ENCODE measurements around the gene TDRD12. TPM values are rescaled to one million over a fixed set of nuclear protein-coding genes. Genes with fewer than 3 reads are reported as not detected.
A peak's percentile ranks its signal among the peaks of the same experiment; 100 is the strongest.

The TDRD12 gene
- total RNA-seq, 1 donor from 2014 or later, result not detected

GRCh38 chr19:32677657-32678056 lies 41.9 kb upstream of the TDRD12 start:
- H3K36me3 Mint-ChIP-seq (ENCODE audit: low read depth, unreplicated experiment), result no peaks in the 10 kb centered on the region
- no peak overlapping the region for H3K27ac Mint-ChIP-seq (ENCODE audit: unreplicated experiment)

DNA sequence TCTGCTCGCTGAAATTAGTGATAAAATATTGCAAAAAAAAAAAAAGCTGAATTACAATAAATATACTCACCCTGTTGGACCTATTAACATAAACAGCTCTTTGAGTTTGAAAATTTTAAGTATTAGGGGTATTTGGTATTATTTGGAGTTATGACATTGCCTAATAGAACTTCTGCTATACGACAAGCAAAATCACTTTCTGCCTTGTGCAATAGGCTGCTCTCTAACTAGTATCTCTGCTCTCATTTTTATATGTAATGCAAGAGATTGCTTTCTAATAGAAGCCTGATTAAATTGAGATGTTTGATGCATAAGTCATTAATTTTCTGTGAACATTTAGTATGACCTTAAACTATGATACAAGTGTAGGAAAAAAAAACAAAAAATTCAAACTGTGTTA lies 38.6 kb upstream of the TDRD12 start:
- TF ChIP-seq CTCF (IDR thresholded peaks at IDR 0.05; ENCODE audit: unreplicated experiment), result no peak
- no peak overlapping the region for H3K4me3 Mint-ChIP-seq (ENCODE audit: unreplicated experiment)
- H3K27me3 Mint-ChIP-seq (ENCODE audit: unreplicated experiment), result peaks cover 6% of the 10 kb centered on the region
- H3K4me1 Mint-ChIP-seq (ENCODE audit: unreplicated experiment), result peaks cover 5% of the 10 kb centered on the region
- H3K36me3 Mint-ChIP-seq (ENCODE audit: low read depth, unreplicated experiment), result no peaks in the 10 kb centered on the region
- no peaks in the 10 kb centered on the region for H3K9me3 Mint-ChIP-seq (ENCODE audit: unreplicated experiment)
- H3K27ac Mint-ChIP-seq (ENCODE audit: unreplicated experiment), result no peak overlapping the region
- no peak for DNase-seq (ENCODE audit: low spot score)

More at GRCh38 chr19:32677657-32678056, 41.9 kb upstream of the TDRD12 start:
- Mint-ChIP-seq H3K27me3 (ENCODE audit: unreplicated experiment) (peaks cover 16% of the 10 kb centered on the region), H3K4me3 (ENCODE audit: unreplicated experiment) (peak overlapping the region; percentile 63), H3K4me1 (ENCODE audit: unreplicated experiment) (peaks cover 15% of the 10 kb centered on the region), H3K9me3 (ENCODE audit: unreplicated experiment) (no peaks in the 10 kb centered on the region)
- no peak for TF ChIP-seq CTCF (IDR thresholded peaks at IDR 0.05; ENCODE audit: unreplicated experiment)
- no peak for DNase-seq (ENCODE audit: low spot score)

DNA sequence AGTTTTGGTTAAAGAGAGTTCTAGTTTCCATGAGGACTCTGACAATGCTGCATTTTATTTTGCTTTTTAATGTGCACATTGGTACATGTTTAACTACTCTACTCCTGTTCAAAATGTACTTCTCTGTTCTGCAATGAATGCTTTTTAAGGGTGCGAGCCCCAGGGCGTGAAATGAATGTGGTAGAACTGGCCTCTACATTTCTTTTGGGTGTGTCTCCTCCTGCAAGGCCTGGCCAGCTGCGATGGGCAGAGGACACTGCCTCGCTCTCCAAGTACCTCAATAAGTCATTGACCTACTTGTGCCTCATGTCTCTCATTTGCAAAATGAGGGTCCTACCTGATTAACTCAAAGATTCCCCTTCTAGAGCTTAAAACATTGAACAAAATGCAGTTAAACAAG lies 37.2 kb upstream of the TDRD12 start:
- no peak overlapping the region for H3K4me3 Mint-ChIP-seq (ENCODE audit: unreplicated experiment)

DNA sequence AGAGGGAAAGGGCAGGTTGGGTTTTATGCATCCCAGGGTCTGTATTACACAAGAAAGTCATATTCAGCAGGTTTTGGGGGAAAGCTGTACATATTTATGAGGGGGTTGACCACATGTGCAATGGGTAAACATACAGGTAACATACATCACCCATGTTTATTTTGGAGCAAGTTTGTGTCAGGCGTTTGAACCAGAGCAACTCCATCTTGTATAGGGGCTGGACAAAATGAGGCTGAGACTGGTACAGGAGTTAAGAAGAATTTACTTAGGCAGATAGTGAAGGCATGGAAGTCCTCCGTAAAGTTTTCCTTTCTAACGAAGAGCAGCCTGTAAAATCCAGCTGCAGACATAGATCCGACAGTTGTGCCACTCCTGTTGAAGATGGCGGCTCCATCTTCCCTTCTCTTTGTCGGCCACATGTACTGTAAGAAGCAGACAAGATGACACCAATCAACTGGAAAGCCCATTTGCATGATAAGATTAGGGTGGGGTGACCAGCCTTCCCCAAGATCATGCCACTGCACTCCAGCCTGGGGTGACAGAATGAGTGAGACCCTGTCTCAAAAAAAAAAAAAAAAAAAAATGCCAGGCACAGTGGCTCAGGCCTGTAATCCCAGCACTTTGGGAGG lies 32.6 kb upstream of the TDRD12 start:
- Mint-ChIP-seq H3K27ac (ENCODE audit: unreplicated experiment) (no peak overlapping the region), H3K27me3 (ENCODE audit: unreplicated experiment) (peaks cover 6% of the 10 kb centered on the region), H3K4me3 (ENCODE audit: unreplicated experiment) (no peak overlapping the region), H3K4me1 (ENCODE audit: unreplicated experiment) (peaks cover 7% of the 10 kb centered on the region), H3K9me3 (ENCODE audit: unreplicated experiment) (no peaks in the 10 kb centered on the region), H3K36me3 (ENCODE audit: low read depth, unreplicated experiment) (peaks cover 6% of the 10 kb centered on the region)
- DNase-seq (ENCODE audit: low spot score), result no peak
- TF ChIP-seq CTCF (IDR thresholded peaks at IDR 0.05; ENCODE audit: unreplicated experiment), result no peak

More for the DNA sequence above, 37.2 kb upstream of the TDRD12 start:
- Mint-ChIP-seq H3K27ac (ENCODE audit: unreplicated experiment) (no peak overlapping the region), H3K36me3 (ENCODE audit: low read depth, unreplicated experiment) (no peaks in the 10 kb centered on the region), H3K27me3 (ENCODE audit: unreplicated experiment) (peaks cover 2% of the 10 kb centered on the region), H3K4me1 (ENCODE audit: unreplicated experiment) (peaks cover 2% of the 10 kb centered on the region), H3K9me3 (ENCODE audit: unreplicated experiment) (no peaks in the 10 kb centered on the region)
- no peak for DNase-seq (ENCODE audit: low spot score)
- no peak for TF ChIP-seq CTCF (IDR thresholded peaks at IDR 0.05; ENCODE audit: unreplicated experiment)

DNA sequence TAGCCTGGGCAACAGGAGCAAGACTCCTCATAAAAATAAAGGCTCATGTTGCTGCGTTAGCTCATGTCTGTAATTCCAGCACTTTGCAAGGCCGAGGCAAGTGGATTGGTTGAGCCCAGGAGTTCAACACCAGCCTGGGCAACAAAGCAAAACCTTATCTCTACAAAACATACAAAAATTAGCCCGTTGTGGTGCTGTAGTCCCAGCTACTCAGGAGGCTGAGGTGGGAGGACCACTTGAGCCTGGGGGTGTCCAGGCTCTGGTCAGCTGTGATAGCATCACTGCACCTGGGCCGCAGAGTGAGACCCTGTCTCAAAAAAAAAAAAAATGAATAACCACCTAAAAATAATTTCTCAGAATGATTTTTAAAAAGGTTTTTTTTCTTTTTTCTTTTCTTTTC lies 31.9 kb upstream of the TDRD12 start:
- Mint-ChIP-seq H3K27me3 (ENCODE audit: unreplicated experiment) (peaks cover 6% of the 10 kb centered on the region), H3K36me3 (ENCODE audit: low read depth, unreplicated experiment) (peaks cover 6% of the 10 kb centered on the region), H3K4me1 (ENCODE audit: unreplicated experiment) (peaks cover 7% of the 10 kb centered on the region), H3K27ac (ENCODE audit: unreplicated experiment) (no peak overlapping the region), H3K4me3 (ENCODE audit: unreplicated experiment) (no peak overlapping the region), H3K9me3 (ENCODE audit: unreplicated experiment) (no peaks in the 10 kb centered on the region)
- DNase-seq (ENCODE audit: low spot score), result no peak
- TF ChIP-seq CTCF (IDR thresholded peaks at IDR 0.05; ENCODE audit: unreplicated experiment), result no peak

Data from endothelial cell (in vitro differentiated cells).